Esophagus muscularis mucosa (tissue), 4 donors: ENCODE data around the gene EYA2. TPM values are rescaled to one million over a fixed set of nuclear protein-coding genes. Genes with fewer than 3 reads are reported as not detected.

Experiments
- DNase-seq: peaks from one replicate; pipeline ENCODE4 v3.0.0-alpha.2; 2017; ENCODE audit errors: extremely low spot score
- H3K27ac ChIP-seq, 4 donors: fragments of 200-600 bp; sonication (generic); replicated peaks in 1 of 4; 1 replicate in 3 of 4; 2 replicates in 1 of 4; pipeline ENCODE4 v1.5.1; 2016 to 2019; ENCODE audit warnings: mild to moderate bottlenecking in 1 of 4
- H3K27me3 ChIP-seq, 4 donors: fragments of 200-600 bp; sonication (generic); one replicate each; pipeline versions ENCODE4 v1.5.1 to v1.6.0; 2016 to 2019
- H3K36me3 ChIP-seq, 4 donors: fragments of 200-600 bp; sonication (generic); one replicate each; pipeline ENCODE4 v1.5.1; 2016 to 2019
- H3K4me1 ChIP-seq, 4 donors: fragments of 200-600 bp; sonication (generic); one replicate each; pipeline ENCODE4 v1.5.1; 2016 to 2019
- H3K4me3 ChIP-seq, 4 donors: fragments of 200-600 bp; sonication (generic); 1 replicate in 2 of 4; 2 replicates in 2 of 4; pipeline ENCODE4 v1.5.1; 2016 to 2019; ENCODE audit warnings: mild to moderate bottlenecking in 4 of 4, moderate library complexity in 1 of 4
- H3K9me3 ChIP-seq, 4 donors: fragments of 200-600 bp; sonication (generic); 1 replicate in 3 of 4; 2 replicates in 1 of 4; pipeline ENCODE4 v1.5.1; 2016 to 2019
- EP300 ChIP-seq: sonication (generic); formaldehyde crosslinking; IDR thresholded peaks from one replicate; pipeline ENCODE4 v1.6.1; 2017; ENCODE audit warnings: antibody characterized with exemption
- POLR2A ChIP-seq: fragments of 450-650 bp; IDR thresholded peaks from one replicate; pipeline ENCODE4 v1.6.1; 2017; ENCODE audit warnings: antibody characterized with exemption, moderate library complexity, mild to moderate bottlenecking, low read depth
- POLR2AphosphoS5 ChIP-seq, 2 donors: sonication (generic); formaldehyde crosslinking; IDR thresholded peaks; one replicate each; pipeline ENCODE4 v1.6.1; 2017; ENCODE audit warnings: antibody characterized with exemption in 2 of 2
- WGBS: methylation state at CpG from one replicate; pipeline ENCODE4 v1.1.5; 2018; 5-methylcytosine and 5-hydroxymethylcytosine counted together
- intact Hi-C: fragments of 100-400 bp; cut with DNase I; formaldehyde crosslinking; loops from one replicate; pipeline ENCODE4 v1.15.1; 2023
- total RNA-seq, 4 donors: library from RNA; depleted of rRNA; stranded (reverse); fragments of >200 nt; gene quantifications; one replicate each; pipeline versions ENCODE4 v1.1.0 to v1.2.1, GENCODE V29; 2016
- TF ChIP-seq, protein P1 (sequence below), 3 experiments: fragments of 200-600 bp in 2 of 3; fragments of 450-650 bp in 1 of 3; sonication (generic) in 2 of 3; IDR thresholded peaks; one replicate each; pipeline ENCODE4 v1.5.1; 2017 to 2019; ENCODE audit warnings: antibody characterized with exemption in 3 of 3, mild to moderate bottlenecking in 2 of 3, moderate library complexity in 1 of 3

Gene EYA2
- total RNA-seq, 4 donors from 2014 or later: 1.2 to 5.9 (median 4.2) TPM

DNA sequence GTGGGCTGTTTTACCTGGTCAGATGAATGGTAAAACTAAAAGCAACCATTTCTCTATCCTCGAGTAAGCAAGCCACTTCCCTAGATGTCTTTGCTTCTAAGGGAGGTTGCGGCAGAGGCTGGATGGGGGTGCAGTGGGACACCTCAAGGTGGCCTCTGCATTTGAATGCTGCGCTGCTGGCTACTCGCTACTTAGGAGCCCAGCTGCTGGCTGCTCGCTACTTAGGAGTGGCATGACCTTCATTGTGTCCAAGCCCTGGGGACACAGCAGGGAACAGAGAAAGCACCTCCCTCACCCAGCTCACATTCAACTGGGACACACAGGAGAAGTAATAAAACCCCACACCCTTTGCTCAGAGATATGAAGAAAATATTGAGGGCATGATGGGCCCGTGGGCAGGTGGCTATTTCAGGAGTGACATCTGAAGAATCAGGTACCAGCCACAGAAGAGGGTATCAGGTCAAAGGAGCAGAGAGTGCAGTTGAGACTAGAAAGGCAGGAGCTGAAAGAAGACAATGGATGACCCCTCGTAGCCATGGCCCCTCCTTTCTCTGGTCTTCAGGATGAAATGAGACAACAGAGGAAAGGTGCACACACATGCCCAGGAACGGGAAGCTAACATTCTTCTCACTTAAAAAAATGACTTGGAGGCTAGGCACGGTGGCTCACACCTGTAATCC lies 312.5 kb downstream of the EYA2 start:
- WGBS: 85% methylated on average over 9 of the region's 9 CpGs
- intact Hi-C loops: no loop called here
- Histone ChIP-seq H3K4me3 (no peak overlapping the region), H3K9me3 (no peaks in the 10 kb centered on the region), H3K27me3 (no peaks in the 10 kb centered on the region), H3K36me3 (peaks cover 41 to 52% (median 42%) of the 10 kb centered on the region in 4 donors), H3K27ac (no peak overlapping the region), H3K4me1 (peaks cover 0 to 4% (median under 1%) of the 10 kb centered on the region in 4 donors)
- TF ChIP-seq EP300 (no peak), POLR2AphosphoS5 (IDR thresholded peaks at IDR 0.05) (no peak), POLR2A (no peak)
- TF ChIP-seq, protein P1, sequence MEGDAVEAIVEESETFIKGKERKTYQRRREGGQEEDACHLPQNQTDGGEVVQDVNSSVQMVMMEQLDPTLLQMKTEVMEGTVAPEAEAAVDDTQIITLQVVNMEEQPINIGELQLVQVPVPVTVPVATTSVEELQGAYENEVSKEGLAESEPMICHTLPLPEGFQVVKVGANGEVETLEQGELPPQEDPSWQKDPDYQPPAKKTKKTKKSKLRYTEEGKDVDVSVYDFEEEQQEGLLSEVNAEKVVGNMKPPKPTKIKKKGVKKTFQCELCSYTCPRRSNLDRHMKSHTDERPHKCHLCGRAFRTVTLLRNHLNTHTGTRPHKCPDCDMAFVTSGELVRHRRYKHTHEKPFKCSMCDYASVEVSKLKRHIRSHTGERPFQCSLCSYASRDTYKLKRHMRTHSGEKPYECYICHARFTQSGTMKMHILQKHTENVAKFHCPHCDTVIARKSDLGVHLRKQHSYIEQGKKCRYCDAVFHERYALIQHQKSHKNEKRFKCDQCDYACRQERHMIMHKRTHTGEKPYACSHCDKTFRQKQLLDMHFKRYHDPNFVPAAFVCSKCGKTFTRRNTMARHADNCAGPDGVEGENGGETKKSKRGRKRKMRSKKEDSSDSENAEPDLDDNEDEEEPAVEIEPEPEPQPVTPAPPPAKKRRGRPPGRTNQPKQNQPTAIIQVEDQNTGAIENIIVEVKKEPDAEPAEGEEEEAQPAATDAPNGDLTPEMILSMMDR (IDR thresholded peaks at IDR 0.05): no peak
- DNase-seq: no peak

DNA sequence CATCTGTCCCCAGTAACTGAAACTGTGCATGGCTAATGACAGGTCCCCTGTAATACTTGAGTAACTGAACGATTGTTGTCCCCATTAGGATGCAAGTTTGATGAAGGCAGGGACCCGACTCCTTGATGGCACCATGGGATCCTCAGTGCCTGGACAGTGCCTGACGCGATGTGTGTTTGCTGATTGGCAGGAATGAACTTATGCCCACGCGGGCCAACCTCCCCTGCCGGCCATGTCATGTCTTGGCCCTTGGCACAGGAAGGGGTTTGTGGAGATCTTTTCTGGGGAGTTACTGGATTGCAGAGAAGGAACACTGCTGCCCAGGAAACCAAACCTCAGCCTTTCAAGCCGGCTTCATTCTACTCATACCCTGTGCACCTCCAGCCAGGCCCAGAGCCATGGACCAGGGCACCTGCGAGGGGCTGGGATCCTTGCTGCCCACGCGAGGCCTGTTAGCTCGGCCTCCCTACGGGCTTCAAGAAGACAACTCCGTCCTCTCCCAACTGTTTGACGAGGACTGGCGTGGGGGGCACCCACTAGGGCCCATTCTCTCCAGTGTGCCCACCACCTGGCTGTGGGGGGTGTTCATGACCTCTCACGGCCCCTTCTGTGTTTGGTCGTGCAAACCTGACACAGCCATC lies 314.0 kb downstream of the EYA2 start:
- intact Hi-C loops: no loop called here
- H3K27ac ChIP-seq: no peak overlapping the region
- H3K9me3 ChIP-seq: no peaks in the 10 kb centered on the region
- no peak for DNase-seq
- no peaks in the 10 kb centered on the region for H3K27me3 ChIP-seq
- 89% methylated on average over 14 of the region's 18 CpGs for WGBS
- H3K36me3 ChIP-seq: peaks cover 54 to 68% (median 57%) of the 10 kb centered on the region in 4 donors
- peaks cover 0 to 4% (median 2%) of the 10 kb centered on the region in 4 donors for H3K4me1 ChIP-seq
- TF ChIP-seq, protein P1 (IDR thresholded peaks at IDR 0.05): no peak
- TF ChIP-seq POLR2AphosphoS5 (IDR thresholded peaks at IDR 0.05): no peak
- TF ChIP-seq EP300: no peak
- TF ChIP-seq POLR2A: no peak
- H3K4me3 ChIP-seq: no peak overlapping the region

DNA sequence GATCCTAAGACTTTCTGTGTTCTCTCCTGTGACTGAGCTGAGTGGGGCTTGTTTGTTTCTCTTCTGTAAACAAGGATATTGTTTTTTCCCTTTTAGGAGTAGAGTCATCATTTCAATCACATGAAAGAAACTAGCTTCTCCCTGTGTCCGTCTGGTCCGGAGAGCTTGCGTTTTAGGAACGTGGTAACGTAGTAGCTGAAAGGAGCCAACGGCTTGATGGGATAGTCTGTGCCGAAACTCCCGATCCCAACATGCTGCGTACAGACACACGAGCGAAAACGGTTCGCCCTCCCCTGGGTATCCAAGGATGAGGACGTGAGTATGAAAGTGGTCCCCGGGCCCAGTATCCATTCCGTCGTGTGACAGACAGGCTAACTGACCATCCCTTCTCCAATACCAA lies 315.3 kb downstream of the EYA2 start:
- H3K9me3 ChIP-seq: no peaks in the 10 kb centered on the region
- intact Hi-C loops: no loop called here
- no peak overlapping the region for H3K27ac ChIP-seq
- no peaks in the 10 kb centered on the region for H3K27me3 ChIP-seq
- DNase-seq: no peak
- TF ChIP-seq POLR2AphosphoS5 (IDR thresholded peaks at IDR 0.05) (no peak), POLR2A (no peak), EP300 (no peak)
- TF ChIP-seq, protein P1 (IDR thresholded peaks at IDR 0.05): no peak
- WGBS: 94% methylated on average over 17 of the region's 17 CpGs
- no peak overlapping the region for H3K4me3 ChIP-seq
- peaks cover 0 to 4% (median 2%) of the 10 kb centered on the region in 4 donors for H3K4me1 ChIP-seq
- H3K36me3 ChIP-seq: peaks cover 56 to 81% (median 69%) of the 10 kb centered on the region in 4 donors

DNA sequence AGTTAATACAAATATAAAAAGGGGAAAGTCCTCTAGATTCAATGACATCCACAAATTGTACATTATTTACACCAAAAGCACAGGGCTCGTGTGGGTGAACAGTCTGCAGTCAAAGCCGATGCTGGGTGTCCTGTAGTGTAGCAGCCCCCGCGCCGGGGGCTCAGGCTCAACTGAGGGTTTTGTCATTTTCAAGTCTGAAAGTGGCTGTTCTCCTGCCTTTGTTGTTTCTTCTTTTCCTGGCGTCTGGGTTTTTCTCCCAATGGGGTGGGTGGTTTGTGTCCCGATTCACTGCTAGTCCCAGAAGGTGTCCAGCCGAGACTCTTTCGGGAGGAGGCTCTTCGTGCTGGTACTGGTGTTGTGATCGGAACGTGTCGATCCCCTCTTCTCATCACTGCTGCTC lies 315.8 kb downstream of the EYA2 start:
- Histone ChIP-seq H3K4me3 (no peak overlapping the region), H3K36me3 (peaks cover 61 to 86% (median 72%) of the 10 kb centered on the region in 4 donors), H3K9me3 (no peaks in the 10 kb centered on the region), H3K4me1 (peaks cover 0 to 3% (median under 1%) of the 10 kb centered on the region in 4 donors), H3K27ac (no peak overlapping the region), H3K27me3 (no peaks in the 10 kb centered on the region)
- no peak for TF ChIP-seq EP300
- TF ChIP-seq, protein P1 (IDR thresholded peaks at IDR 0.05): no peak
- TF ChIP-seq POLR2A: no peak
- no peak for TF ChIP-seq POLR2AphosphoS5 (IDR thresholded peaks at IDR 0.05)
- no peak for DNase-seq
- intact Hi-C loops: no loop called here
- 92% methylated on average over 13 of the region's 13 CpGs for WGBS
